HG02588 (cell line): ENCODE measurements around the gene POLR1E.
"Not testable (repeated sequence)": the region's sequence is repeated elsewhere in the genome, so short reads cannot be mapped to it uniquely, and the experiment has no call there.

Experiments
- ATAC-seq: cut with Tn5 transposase; IDR thresholded peaks from one replicate; pipeline ENCODE4 v1.9.1; 2021; ENCODE audit warnings: mild to moderate bottlenecking, moderate library complexity; ENCODE audit not compliant: unreplicated experiment

The POLR1E gene

GRCh38 chr9:37464426-37465248, 21.1 kb upstream of the POLR1E start:
- peak; percentile 36 for ATAC-seq

- peak; percentile 74 for ATAC-seq
Measured at GRCh38 chr9:37465249-37466036, 20.3 kb upstream of the POLR1E start, which contains the start of gene ZBTB5. Gene ZBTB5 (minus strand): TSS chr9:37465450. CDS start chr9:37442551, 22,899 bp downstream.

GRCh38 chr9:37466037-37466709, 19.6 kb upstream of the POLR1E start:
- peak; percentile 5 for ATAC-seq

- not testable (repeated sequence) for ATAC-seq
Measured at GRCh38 chr9:37467530-37467929, 18.2 kb upstream of the POLR1E start.

- ATAC-seq: no peak
Measured at GRCh38 chr9:37468620-37469019, 17.1 kb upstream of the POLR1E start.

- no peak for ATAC-seq
Measured at GRCh38 chr9:37471942-37472684, 13.6 kb upstream of the POLR1E start.

GRCh38 chr9:37473982-37474381, 11.8 kb upstream of the POLR1E start:
- not testable (repeated sequence) for ATAC-seq

- no peak for ATAC-seq
Measured at GRCh38 chr9:37474438-37474837, 11.3 kb upstream of the POLR1E start.

GRCh38 chr9:37476930-37477329, 8.8 kb upstream of the POLR1E start:
- ATAC-seq: no peak

GRCh38 chr9:37477443-37477842, 8.3 kb upstream of the POLR1E start:
- not testable (repeated sequence) for ATAC-seq

- ATAC-seq: not testable (repeated sequence)
Measured at GRCh38 chr9:37477987-37478619, 7.6 kb upstream of the POLR1E start.

GRCh38 chr9:37480759-37481158, 5.0 kb upstream of the POLR1E start:
- ATAC-seq: no peak

GRCh38 chr9:37486256-37486615, 488 bp downstream of the POLR1E start:
- no peak for ATAC-seq

GRCh38 chr9:37486616-37487548, 1.1 kb downstream of the POLR1E start:
- no peak for ATAC-seq

GRCh38 chr9:37491939-37492338, 6.2 kb downstream of the POLR1E start:
- ATAC-seq: no peak

- no peak for ATAC-seq
Measured at GRCh38 chr9:37495571-37495970, 9.8 kb downstream of the POLR1E start.

- no peak for ATAC-seq
Measured at GRCh38 chr9:37496020-37496419, 10.3 kb downstream of the POLR1E start.

GRCh38 chr9:37497320-37497719, 11.6 kb downstream of the POLR1E start:
- ATAC-seq: no peak

GRCh38 chr9:37498457-37498856, 12.7 kb downstream of the POLR1E start:
- no peak for ATAC-seq
